ENCODE measurements around the gene KRTAP9-3. TPM values are rescaled to one million over a fixed set of nuclear protein-coding genes. Genes with fewer than 3 reads are reported as not detected.
"Not testable (repeated sequence)": the region's sequence is repeated elsewhere in the genome, so short reads cannot be mapped to it uniquely, and the experiment has no call there.

KRTAP9-3 gene
- total and polyA plus RNA-seq, 7 donors: not detected

GRCh38 chr17:41251261-41251660 is 19.0 kb downstream of the KRTAP9-3 start:
- H3K27me3 ChIP-seq: peaks cover 0 to 9% (median 0%) of the 10 kb centered on the region in 3 donors
- intact Hi-C loops (cut with DNase I): no loop called here
- WGBS, 2 donors: 93% methylated on average over 1 of the region's 1 CpG
- H3K4me1 ChIP-seq: no peaks in the 10 kb centered on the region
- H3K9me3 ChIP-seq: no peaks in the 10 kb centered on the region
- no peak overlapping the region for H3K4me3 ChIP-seq
- DNase-seq: no peak
- H3K27ac ChIP-seq: no peak overlapping the region
- TF ChIP-seq POLR2AphosphoS5 (IDR thresholded peaks at IDR 0.05): no peak
- no peak for TF ChIP-seq EP300 (IDR thresholded peaks at IDR 0.05)
- no peak for TF ChIP-seq POLR2A (IDR thresholded peaks at IDR 0.05)
- TF ChIP-seq CTCF (IDR thresholded peaks at IDR 0.05): no peak
- no peaks in the 10 kb centered on the region for H3K36me3 ChIP-seq

GRCh38 chr17:41254861-41255260 is 22.6 kb downstream of the KRTAP9-3 start:
- intact Hi-C loops (cut with DNase I): no loop called here
- Histone ChIP-seq H3K9me3 (no peaks in the 10 kb centered on the region), H3K36me3 (no peaks in the 10 kb centered on the region), H3K27ac (no peak overlapping the region), H3K4me1 (no peaks in the 10 kb centered on the region), H3K27me3 (peaks cover 0 to 19% (median 0%) of the 10 kb centered on the region in 3 donors), H3K4me3 (no peak overlapping the region)
- 0 to 44% methylated on average over 1 of the region's 1 CpG for WGBS, 2 donors
- TF ChIP-seq EP300 (IDR thresholded peaks at IDR 0.05): no peak
- TF ChIP-seq POLR2A (IDR thresholded peaks at IDR 0.05): no peak
- no peak for TF ChIP-seq POLR2AphosphoS5 (IDR thresholded peaks at IDR 0.05)
- no peak for TF ChIP-seq CTCF (IDR thresholded peaks at IDR 0.05)
- DNase-seq: no peak

- H3K4me3 ChIP-seq; H3K4me1 ChIP-seq; DNase-seq; H3K36me3 ChIP-seq; H3K9me3 ChIP-seq; H3K27ac ChIP-seq; intact Hi-C loops (cut with DNase I): not testable (repeated sequence)
- 75 to 82% methylated on average over 5 of the region's 5 CpGs for WGBS, 2 donors
- peaks cover 0 to 19% (median 0%) of the 10 kb centered on the region in 3 donors for H3K27me3 ChIP-seq
Observed at GRCh38 chr17:41255381-41256290, 23.4 kb downstream of the KRTAP9-3 start, which contains the start of gene KRTAP9-9. Gene KRTAP9-9, plus strand, starts transcription at chr17:41255384.

- no peak for TF ChIP-seq POLR2AphosphoS5 (IDR thresholded peaks at IDR 0.05)
- no peak for TF ChIP-seq POLR2A (IDR thresholded peaks at IDR 0.05)
- TF ChIP-seq EP300 (IDR thresholded peaks at IDR 0.05): no peak
- no peak for TF ChIP-seq CTCF (IDR thresholded peaks at IDR 0.05)
- H3K4me3 ChIP-seq: no peak overlapping the region
- no peaks in the 10 kb centered on the region for H3K4me1 ChIP-seq
- intact Hi-C loops (cut with DNase I): no loop called here
- no peak for DNase-seq
- no peak overlapping the region for H3K27ac ChIP-seq
- H3K9me3 ChIP-seq: no peaks in the 10 kb centered on the region
- H3K27me3 ChIP-seq: peaks cover 0 to 17% (median 0%) of the 10 kb centered on the region in 3 donors
- 93 to 100% methylated on average over 1 of the region's 1 CpG for WGBS, 2 donors
- no peaks in the 10 kb centered on the region for H3K36me3 ChIP-seq
Observed at GRCh38 chr17:41256291-41256685, 24.0 kb downstream of the KRTAP9-3 start.

GRCh38 chr17:41258406-41258805 is 26.2 kb downstream of the KRTAP9-3 start:
- DNase-seq: no peak
- Histone ChIP-seq H3K4me3 (no peak overlapping the region), H3K27ac (no peak overlapping the region), H3K9me3 (no peaks in the 10 kb centered on the region), H3K36me3 (no peaks in the 10 kb centered on the region), H3K4me1 (no peaks in the 10 kb centered on the region), H3K27me3 (peaks cover 0 to 12% (median 0%) of the 10 kb centered on the region in 3 donors)
- TF ChIP-seq EP300 (IDR thresholded peaks at IDR 0.05) (no peak), CTCF (IDR thresholded peaks at IDR 0.05) (no peak), POLR2AphosphoS5 (IDR thresholded peaks at IDR 0.05) (no peak), POLR2A (IDR thresholded peaks at IDR 0.05) (no peak)
- intact Hi-C loops (cut with DNase I): no loop called here

Data from sigmoid colon (tissue), 7 donors.